Measurements from ENCODE around the gene PHYKPL. TPM values are rescaled to one million over a fixed set of nuclear protein-coding genes. Genes with fewer than 3 reads are reported as not detected.

The PHYKPL gene
- total and polyA plus RNA-seq, 12 donors: 15.0 to 125 (median 62.4) TPM

GRCh38 chr5:178236126-178236525 lies 3.5 kb upstream of the PHYKPL start:
- Histone ChIP-seq H3K4me1 (replicated peaks in 1 of 2) (peaks cover 15 to 64% of the 10 kb centered on the region in 2 donors), H3K27ac (no peak overlapping the region), H3K27me3 (no peaks in the 10 kb centered on the region), H3K4me3 (no peak overlapping the region), H3K36me3 (replicated peaks in 1 of 2) (no peaks in the 10 kb centered on the region), H3K9me3 (replicated peaks in 1 of 3) (no peaks in the 10 kb centered on the region)
- intact Hi-C loops (cut with DNase I): no loop called here
- WGBS, 4 donors: 89 to 93% (median 91%) methylated on average over 9 of the region's 9 CpGs
- no peak for TF ChIP-seq POLR2A (IDR thresholded peaks at IDR 0.05)
- TF ChIP-seq, protein P1, sequence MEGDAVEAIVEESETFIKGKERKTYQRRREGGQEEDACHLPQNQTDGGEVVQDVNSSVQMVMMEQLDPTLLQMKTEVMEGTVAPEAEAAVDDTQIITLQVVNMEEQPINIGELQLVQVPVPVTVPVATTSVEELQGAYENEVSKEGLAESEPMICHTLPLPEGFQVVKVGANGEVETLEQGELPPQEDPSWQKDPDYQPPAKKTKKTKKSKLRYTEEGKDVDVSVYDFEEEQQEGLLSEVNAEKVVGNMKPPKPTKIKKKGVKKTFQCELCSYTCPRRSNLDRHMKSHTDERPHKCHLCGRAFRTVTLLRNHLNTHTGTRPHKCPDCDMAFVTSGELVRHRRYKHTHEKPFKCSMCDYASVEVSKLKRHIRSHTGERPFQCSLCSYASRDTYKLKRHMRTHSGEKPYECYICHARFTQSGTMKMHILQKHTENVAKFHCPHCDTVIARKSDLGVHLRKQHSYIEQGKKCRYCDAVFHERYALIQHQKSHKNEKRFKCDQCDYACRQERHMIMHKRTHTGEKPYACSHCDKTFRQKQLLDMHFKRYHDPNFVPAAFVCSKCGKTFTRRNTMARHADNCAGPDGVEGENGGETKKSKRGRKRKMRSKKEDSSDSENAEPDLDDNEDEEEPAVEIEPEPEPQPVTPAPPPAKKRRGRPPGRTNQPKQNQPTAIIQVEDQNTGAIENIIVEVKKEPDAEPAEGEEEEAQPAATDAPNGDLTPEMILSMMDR (IDR thresholded peaks at IDR 0.05): no peak
- no peak for DNase-seq

- WGBS, 4 donors: 56 to 73% (median 70%) methylated on average over 3 of the region's 3 CpGs
- no peak for DNase-seq
- Histone ChIP-seq H3K27ac (no peak overlapping the region), H3K9me3 (replicated peaks in 1 of 3) (no peaks in the 10 kb centered on the region), H3K36me3 (replicated peaks in 1 of 2) (no peaks in the 10 kb centered on the region), H3K27me3 (no peaks in the 10 kb centered on the region), H3K4me3 (no peak overlapping the region), H3K4me1 (replicated peaks in 1 of 2) (peaks cover 20 to 66% of the 10 kb centered on the region in 2 donors)
- TF ChIP-seq, protein P1 (IDR thresholded peaks at IDR 0.05): no peak
- TF ChIP-seq POLR2A (IDR thresholded peaks at IDR 0.05): no peak
- intact Hi-C loops (cut with DNase I): no loop called here
Measured at GRCh38 chr5:178235588-178235974, 3.0 kb upstream of the PHYKPL start.

- WGBS, 4 donors: 26 to 47% (median 30%) methylated on average over 5 to 12 of the region's 12 CpGs
- intact Hi-C loops (cut with DNase I): no loop called here
Measured at GRCh38 chr5:178234750-178235587, 2.4 kb upstream of the PHYKPL start.

DNA sequence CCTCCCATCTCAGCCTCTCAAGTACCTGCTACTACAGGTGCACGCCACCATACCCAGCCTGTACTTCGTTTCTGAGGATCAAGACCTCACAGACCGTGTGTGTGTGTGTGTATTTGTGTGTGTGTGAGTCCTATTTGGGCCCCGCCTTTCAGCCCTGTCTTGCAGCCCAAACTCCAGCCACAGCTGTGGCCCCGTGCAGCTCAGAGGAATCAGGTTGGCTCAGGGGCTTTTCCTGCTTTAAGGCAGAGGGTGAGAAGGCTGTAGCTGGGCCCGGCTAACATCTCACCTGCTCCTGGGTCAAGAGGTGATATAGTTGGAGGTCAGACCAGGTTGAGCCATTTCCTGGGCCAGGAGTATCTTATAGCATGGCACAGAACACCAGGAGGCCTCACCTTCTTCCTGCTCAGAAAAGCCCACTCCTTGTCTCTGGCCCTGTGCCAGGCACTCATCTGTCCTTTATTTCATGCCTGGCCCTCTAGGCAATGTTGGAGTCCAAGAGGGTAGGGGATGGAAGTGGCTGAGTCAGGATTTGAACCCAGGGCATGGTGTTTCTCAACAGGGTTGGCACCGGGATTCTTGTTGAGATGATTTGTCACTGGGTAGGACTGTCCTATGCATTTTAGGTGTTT lies 1.6 kb upstream of the PHYKPL start:
- H3K4me3 ChIP-seq: no peak overlapping the region
- DNase-seq: peak in 1 of 7 donors; percentile 55
- H3K36me3 ChIP-seq (replicated peaks in 1 of 2): peaks cover 0 to 11% of the 10 kb centered on the region in 2 donors
- no peak for TF ChIP-seq POLR2A (IDR thresholded peaks at IDR 0.05)
- TF ChIP-seq, protein P1 (IDR thresholded peaks at IDR 0.05): no peak
- WGBS, 4 donors: 80 to 90% (median 89%) methylated on average over 6 to 7 of the region's 7 CpGs
- H3K27ac ChIP-seq: peak overlapping the region in 1 of 5 donors; percentile 32
- H3K9me3 ChIP-seq (replicated peaks in 1 of 3): no peaks in the 10 kb centered on the region
- intact Hi-C loops (cut with DNase I): no loop called here
- H3K27me3 ChIP-seq: no peaks in the 10 kb centered on the region
- H3K4me1 ChIP-seq (replicated peaks in 1 of 2): peaks cover 25 to 64% of the 10 kb centered on the region in 2 donors

More at GRCh38 chr5:178234750-178235587, 2.4 kb upstream of the PHYKPL start:
- Histone ChIP-seq H3K36me3 (replicated peaks in 1 of 2) (peaks cover 0 to 3% of the 10 kb centered on the region in 2 donors), H3K9me3 (replicated peaks in 1 of 3) (no peaks in the 10 kb centered on the region), H3K4me1 (replicated peaks in 1 of 2) (peaks cover 25 to 66% of the 10 kb centered on the region in 2 donors), H3K27ac (peak overlapping the region in 2 of 5 donors; percentile 18 to 32), H3K4me3 (no peak overlapping the region), H3K27me3 (no peaks in the 10 kb centered on the region)
- TF ChIP-seq, protein P1 (IDR thresholded peaks at IDR 0.05): peak; percentile 33 to 67 (median 58)
- no peak for TF ChIP-seq POLR2A (IDR thresholded peaks at IDR 0.05)
- DNase-seq: peak; percentile 63 to 86 (median 71)

Data from adrenal gland (tissue), 12 donors.